WI38 (cell line): Measurements from ENCODE around the gene GFOD1.

ENCODE experiments used
- H3K4me3 ChIP-seq: 2 replicates; pipeline ENCODE4 v1.5.1; 2011; ENCODE audit warnings: low read depth, mild to moderate bottlenecking, control low read depth, low read length
- TF ChIP-seq, protein P1 (sequence below): IDR thresholded peaks from 2 replicates; pipeline ENCODE4 v1.5.1; 2012; ENCODE audit warnings: low read depth, mild to moderate bottlenecking, control low read depth, low read length

GFOD1 gene

DNA sequence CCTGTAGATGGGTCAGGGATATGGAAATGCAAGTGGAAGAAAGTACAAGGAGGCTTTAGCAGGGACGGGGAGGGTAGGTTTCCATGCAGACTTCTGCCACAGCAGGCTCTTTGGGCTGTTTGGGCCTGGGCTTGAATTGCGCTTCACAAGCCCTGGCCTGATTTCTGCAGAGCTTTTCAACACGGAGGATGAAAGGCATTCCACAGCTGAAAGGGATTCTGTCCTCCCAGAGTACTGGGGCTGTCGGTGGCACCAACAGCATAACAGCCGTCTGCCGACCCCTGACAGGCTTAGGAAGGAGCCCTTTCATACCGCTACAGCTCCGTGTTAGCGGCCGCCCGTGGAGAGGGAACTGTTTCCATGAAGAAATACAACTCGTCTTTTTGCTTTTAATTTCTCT, 136.1 kb downstream of the GFOD1 start:
- H3K4me3 ChIP-seq: no peak overlapping the region
- TF ChIP-seq, protein P1, sequence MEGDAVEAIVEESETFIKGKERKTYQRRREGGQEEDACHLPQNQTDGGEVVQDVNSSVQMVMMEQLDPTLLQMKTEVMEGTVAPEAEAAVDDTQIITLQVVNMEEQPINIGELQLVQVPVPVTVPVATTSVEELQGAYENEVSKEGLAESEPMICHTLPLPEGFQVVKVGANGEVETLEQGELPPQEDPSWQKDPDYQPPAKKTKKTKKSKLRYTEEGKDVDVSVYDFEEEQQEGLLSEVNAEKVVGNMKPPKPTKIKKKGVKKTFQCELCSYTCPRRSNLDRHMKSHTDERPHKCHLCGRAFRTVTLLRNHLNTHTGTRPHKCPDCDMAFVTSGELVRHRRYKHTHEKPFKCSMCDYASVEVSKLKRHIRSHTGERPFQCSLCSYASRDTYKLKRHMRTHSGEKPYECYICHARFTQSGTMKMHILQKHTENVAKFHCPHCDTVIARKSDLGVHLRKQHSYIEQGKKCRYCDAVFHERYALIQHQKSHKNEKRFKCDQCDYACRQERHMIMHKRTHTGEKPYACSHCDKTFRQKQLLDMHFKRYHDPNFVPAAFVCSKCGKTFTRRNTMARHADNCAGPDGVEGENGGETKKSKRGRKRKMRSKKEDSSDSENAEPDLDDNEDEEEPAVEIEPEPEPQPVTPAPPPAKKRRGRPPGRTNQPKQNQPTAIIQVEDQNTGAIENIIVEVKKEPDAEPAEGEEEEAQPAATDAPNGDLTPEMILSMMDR: no peak

DNA sequence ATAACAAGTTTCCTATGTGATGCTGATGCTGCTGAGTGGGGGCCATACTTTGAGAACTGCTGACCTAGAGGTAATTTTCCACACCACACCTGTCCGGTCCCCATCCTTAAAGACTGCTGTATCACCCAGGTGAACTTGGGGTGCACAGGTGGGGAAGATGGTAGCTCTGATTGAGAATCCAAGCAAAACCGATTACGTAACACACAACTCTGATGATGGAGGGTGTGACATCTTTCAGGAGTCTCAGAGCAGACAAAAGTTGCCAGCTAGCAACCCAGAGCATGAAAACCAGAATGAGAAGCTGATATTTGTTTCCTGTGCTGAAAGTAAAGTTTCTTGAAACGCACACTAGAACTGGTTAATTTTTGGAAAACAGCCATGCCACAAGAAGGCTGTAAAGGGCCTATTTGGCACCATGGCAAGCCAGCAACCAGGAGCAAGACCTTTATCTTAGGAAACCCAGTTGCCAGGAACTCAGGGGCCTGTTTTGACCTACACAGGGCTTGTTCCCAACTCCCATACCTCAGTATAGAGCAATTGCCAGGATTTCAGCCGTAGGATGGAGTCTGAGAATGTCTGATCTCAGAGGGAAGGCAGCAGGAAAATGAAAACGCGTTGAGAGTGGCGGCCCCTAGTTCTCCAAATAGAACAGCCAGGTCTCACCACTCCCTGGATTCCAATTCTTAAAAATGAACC, 137.4 kb downstream of the GFOD1 start:
- TF ChIP-seq, protein P1: no peak
- no peak overlapping the region for H3K4me3 ChIP-seq

DNA sequence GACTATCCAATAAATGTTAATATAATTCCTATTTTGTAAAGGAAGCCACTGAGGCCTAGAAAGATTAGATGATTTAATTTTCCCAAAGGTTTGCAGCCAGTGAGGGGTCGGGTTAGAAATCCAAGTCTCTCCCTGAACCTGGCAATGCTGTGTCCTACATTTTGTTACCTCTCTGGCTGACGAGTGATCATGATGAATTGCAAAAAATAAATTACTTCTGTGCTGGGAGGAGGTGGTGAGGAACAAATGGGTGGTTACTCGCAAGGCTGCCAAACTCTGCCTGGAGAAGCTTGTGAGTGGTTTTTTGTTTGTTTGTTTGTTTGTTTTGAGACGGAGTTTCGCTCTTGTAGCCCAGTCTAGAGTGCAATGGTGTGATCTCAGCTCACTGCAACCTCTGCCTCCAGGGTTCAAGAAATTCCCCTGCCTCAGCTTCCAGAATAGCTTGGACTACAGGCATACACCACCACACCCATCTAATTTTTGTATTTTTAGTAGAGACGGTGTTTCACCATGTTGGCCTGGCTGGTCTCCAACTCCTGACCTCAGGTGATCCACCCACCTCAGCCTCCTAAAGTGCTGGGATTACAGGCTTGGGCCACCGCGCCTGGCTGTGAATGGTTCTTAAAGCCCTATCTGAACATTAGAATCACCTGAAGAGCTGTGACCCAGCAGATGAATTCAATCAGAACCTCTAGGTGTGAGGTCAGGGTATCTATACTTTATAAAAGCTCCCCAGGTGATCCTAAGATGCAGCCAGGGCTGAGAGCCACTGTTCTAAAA, 138.9 kb downstream of the GFOD1 start:
- TF ChIP-seq, protein P1: no peak
- no peak overlapping the region for H3K4me3 ChIP-seq

DNA sequence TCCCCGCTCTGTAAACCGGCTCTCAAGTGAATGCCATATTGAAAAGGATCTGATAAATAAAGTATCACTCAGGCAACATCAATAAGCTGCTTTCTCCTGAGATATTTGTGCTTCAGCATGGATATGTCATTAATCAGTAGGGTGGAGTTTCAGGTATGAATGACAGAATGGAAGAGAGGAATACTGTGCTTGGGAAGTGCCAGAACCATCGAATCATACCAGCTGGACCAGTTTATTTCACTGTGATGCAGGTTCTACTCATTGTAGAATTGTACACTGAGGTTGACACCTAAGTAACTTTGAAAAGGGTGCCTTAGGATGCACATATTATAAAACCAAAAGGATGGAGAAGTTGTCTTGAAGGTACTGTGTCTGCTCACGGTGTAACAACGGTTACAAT, 141.2 kb downstream of the GFOD1 start:
- TF ChIP-seq, protein P1: no peak
- H3K4me3 ChIP-seq: no peak overlapping the region

DNA sequence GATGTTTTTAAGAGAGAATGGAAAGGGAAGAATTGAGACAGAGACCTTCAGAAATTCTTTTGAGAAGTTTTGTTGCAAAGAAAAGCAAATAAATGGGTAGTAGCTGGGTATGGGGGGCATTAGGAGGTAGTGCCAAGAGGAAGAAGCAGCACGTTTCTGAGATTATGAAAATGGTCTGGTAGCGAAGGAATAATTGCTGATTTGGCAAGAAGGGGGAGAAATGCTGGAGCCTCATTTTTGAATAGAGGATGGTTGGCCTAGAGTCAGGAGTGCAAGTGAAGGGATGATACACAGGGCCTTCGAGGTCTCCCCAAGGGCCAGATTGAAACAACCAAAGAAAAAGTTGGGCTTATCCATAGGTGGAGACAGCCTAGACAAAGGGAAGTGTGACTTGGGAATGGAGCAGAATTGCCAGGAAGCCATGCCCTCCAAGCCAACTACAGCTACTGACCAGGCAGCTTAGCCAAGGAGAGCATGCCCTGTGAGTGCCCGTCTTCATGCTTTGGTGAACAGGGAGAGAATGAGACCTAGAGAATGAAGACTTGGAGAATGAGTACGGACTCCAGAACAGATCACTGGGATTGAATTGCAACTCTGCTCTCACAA, 144.9 kb downstream of the GFOD1 start:
- TF ChIP-seq, protein P1: no peak
- no peak overlapping the region for H3K4me3 ChIP-seq

DNA sequence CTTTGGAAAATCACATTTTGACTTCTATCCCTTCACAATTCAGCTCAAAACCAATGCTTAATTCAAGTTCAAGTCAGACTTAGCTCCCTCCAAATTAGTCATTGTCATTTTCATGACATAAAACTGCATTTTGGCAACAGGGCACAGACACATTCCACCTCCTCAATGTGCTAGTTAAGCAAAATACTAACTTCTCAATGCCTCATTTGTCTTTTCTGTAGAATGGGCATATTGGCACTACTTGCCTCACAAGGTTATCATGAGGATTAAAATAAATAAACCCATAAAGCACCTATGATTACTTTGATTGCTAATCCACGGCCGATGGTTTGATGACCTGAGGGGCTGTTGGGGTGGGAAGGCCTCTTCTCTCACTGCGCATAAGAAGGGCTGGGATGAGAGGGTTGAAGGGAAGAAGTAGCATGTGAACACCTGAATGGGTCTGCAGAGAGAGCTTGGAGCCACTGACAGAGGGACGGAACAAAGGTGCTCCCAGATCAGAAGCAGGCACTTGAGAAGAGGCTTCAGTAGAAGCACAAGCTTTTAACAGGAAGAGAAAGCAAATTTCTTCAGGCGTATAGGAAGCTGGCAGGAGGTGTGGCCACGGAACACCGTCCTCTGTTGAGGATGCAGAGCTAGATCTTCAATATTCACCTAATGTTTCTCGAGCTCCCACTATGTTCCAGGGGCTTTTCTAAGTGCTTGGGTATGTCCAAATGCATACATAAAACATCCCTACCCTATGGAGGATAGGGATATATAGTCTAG, 147.4 kb downstream of the GFOD1 start:
- no peak overlapping the region for H3K4me3 ChIP-seq
- TF ChIP-seq, protein P1: no peak

DNA sequence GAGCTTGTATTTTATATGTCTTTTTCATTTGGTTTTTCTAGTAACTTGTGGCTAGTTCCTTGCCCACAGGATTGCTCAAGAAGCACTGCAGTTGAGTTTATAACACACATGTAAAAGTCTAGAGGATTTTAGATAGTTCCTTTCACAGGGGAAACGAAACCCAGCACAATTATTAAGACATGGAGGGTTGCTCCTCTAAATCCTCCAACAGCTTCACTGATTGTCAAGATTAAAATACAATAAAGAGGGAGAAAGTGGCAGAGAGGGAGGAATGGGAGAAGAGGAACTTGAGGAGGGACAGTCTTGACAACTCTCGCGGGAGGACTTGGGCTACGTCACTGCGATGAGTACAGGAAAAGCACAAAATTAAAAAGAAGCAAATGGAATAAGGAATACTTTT, 149.4 kb downstream of the GFOD1 start:
- no peak overlapping the region for H3K4me3 ChIP-seq
- TF ChIP-seq, protein P1: no peak
